Measurements from ENCODE around the gene CTXN2. TPM values are rescaled to one million over a fixed set of nuclear protein-coding genes. Genes with fewer than 3 reads are reported as not detected.
A peak's percentile ranks its signal among the peaks of the same experiment; 100 is the strongest.

CTXN2 gene
- polyA plus RNA-seq, 10 donors, result not detected

DNA sequence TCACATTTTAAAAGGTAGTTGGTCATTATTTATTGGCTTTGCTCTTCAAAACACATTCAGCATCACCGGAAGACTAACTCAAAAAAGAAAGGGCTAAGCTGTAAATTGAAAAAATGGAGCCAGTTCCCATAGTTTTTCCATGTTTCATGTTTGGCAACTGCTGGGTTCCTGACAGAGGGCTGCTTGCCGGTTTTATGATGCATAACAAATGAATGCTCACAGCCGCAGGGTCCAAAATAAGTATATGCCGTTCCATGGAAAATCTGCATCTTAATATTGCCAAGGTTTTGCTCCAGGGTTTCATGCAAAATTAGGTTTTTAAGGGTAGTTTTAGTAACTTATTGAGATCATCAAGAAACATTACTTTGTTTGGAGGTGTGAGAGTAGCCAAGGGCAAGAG, 30.4 kb downstream of the CTXN2 start:
- DNase-seq, result peak in 2 of 3 donors; percentile 6 to 26

DNA sequence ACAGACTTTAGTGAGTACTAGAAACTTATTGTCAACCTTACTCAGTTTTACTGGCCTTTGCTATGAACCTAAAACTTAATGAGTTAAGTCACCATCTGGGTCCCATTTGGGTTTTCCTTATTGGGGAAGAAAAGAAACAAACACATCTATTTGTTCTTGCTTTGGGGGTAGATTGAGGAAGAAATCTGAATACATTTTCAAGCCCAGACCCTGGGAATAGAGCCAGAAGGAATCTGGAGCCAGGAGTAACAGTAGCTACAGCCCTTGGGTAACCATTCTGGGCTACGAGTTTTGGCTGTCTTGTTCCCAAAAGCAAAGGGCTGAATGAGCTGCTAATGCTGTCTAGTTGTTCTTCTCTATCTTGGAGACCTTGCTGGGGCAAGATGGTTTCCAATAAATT, 31.2 kb downstream of the CTXN2 start:
- peak in 2 of 3 donors; percentile 15 to 28 for DNase-seq

DNA sequence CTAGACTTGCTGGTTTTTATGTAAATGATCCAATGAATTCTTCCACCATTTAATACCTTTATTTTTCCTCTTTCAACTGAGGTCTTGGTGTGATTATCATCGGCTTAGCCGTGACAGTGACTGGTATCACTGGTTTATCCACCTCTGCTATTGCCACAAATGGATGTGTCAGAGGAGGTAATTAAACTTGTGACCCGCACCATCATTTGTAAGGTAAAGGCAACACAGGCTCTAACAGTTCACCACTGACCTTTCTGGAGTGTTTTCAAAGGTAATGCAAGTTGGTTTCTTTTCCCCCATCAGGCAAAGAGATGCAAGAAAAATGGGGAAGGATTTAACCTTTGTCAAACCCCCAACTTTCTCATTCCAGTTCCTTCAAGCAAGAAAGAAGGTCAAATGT, 34.3 kb downstream of the CTXN2 start:
- DNase-seq, result no peak

DNA sequence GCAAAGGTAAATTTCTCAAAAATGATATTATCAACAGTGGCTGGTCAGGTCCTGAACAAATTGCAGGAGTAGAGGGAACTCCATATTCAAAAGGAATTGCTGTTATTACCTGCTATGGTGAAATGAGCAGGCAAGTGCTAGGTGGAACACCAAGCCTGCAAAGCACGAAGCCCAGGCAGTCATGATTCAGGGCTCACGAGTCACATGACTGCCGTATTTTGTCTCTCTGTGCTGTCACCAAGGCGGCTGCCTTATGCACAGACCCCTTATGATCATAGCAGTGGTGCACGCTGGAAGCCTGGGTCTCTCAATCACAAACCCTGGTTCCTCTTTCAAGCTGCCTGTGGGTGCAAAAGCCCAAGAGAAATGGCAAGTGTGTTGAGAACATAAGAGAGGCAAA, 39.0 kb downstream of the CTXN2 start:
- DNase-seq, result no peak

DNA sequence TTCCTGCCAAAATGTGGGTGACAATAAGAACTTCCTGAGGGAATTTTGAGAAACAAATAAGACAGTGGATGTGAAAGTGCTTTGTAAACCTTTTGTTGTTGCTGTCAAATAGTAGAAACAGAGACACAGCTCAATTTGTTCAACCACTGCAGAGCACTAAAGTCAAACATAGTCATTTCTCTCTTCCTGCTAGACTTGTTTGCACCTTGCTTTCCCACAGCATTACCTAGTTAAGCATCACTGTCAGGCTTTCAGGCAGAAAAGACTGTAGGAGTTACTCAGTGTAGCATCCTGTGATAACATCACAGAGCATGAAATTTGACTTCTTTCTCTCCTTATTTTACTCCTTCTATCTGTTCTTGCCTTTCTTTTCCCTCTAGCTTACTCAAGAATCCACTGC, 41.8 kb downstream of the CTXN2 start:
- DNase-seq, result no peak

DNA sequence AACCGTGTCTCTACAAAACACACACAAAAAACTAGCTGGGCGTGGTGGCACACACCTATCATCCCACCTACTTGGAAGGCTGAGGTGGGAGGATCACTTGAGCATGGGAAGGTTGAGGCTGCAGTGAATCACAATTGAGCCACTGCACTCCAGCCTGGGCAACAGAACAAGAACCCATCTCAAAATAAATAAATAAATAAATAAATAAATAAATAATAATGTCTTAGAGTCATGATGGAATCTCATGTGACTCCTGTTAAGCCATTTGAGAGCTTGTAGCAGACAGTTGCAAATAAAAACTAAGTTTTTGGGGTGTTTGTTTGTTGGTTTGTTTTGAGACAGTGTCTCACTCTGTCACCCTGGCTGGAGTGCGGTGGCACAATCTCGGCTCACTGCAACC, 47.9 kb downstream of the CTXN2 start:
- DNase-seq, result no peak

DNA sequence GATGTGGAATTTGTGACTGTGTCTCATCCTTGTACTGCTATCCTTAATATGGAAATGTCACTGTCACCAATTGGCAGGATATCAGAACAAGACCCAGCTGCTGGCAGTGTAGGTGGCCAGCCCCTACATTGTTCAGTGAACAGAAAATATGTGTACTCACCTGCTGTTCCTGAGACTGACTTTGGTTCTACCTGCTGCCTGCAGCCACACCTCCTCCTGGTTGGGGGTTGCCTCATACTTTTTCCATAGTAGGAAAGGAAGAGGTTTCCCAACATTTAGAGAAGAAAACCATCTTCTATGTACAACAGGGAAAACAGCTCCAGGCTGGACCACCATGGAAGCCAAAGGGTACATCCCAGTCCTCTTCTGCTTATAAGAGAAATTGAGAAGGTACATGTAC, 50.5 kb downstream of the CTXN2 start:
- no peak for DNase-seq

DNA sequence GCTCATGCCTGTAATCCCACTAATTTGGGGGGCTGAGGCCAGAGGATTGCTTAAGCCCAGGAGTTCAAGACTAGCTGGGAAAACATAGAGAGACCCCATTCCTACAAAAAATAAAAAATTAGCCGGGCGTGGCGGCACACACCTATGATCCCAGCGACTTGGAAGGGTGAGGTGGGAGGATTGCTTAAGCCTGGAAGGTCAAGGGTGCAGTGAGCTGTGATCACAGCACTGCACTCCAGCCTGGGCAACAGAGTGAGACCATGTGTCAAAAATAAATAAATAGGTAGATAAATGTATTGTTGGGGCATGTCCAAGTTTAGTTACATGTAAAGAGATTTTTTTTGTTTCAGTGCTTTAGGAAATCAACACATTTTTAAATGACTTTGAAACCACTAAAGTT, 51.1 kb downstream of the CTXN2 start:
- no peak for DNase-seq

DNA sequence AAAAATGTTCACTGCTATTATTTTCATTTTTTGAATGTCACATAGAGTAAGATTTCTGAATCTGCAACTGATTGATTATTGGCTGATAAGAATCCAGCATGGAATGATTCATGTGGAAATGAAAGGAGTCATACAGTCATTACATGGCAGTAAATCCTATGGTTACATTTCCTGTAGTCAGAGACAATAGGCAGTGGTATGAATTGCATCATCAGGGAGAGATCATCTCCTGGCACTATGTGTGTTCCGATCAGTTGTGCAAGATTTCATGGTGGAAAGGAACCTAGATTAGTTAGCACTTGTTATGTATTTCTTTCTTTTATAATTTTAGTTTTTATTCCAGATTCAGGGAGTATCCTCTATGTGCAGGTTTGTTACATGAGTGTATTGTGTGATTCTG, 53.5 kb downstream of the CTXN2 start:
- DNase-seq, result no peak

DNA sequence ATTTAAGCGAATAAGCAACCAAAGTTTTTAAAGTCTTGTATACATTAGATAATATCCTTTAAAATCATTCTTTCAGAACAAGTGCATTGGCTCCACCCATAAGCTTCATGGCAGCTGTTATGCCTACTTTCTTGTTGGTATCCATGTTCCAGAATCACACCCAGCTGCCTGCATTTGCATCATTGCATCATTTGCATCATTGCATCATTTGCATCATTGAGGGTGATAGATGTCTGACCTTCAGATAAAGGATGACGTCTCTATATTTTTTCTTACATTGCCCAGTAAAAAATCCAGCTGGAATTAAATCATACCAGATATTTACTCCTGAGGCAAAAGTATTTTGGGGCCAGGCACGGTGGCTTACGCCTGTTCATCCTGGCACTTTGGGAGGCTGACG, 56.9 kb downstream of the CTXN2 start:
- no peak for DNase-seq

DNA sequence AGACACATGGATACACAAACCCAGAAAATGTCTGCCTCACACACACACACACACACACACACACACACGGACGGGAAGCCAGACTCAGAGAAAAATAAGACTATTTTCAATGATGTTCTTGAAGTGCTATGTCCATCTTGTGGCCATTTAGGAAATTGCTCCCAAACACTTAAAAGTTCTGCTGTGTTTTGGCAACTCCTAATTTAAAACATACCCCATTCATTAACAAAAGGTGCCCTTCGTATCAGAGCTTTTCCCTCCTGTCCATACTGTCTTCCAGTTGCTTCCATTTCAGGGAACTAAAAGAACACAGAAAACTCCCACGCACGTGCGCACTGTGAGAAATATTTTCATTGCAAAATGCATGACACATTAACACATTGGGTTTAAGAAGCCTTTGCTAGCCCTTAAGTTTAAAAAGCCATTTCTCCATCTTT, 59.2 kb downstream of the CTXN2 start:
- peak; percentile 61 to 80 (median 64) for DNase-seq

DNA sequence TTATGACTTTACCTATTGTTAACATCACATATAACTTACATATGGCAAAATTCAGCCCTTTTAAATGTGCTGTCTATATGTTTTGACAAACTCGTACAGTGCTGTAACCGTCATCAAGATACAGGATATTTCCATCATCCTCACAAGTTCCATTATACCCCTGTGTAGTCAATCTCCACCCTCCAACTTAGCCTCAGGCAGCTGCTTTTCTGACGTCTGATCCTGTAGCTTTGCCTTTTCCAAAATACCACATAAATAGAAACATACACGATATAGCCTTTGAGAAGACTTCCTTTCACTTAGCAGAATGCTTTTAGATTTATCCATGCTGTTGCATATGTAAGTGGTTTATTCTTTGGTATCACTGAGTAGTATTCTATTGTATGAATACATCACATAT, 61.7 kb downstream of the CTXN2 start:
- peak in 1 of 3 donors; percentile 21 for DNase-seq

Other genes starting within 250 kb of the CTXN2 start
- 1 to 10 TPM in 2 of 10 donors, not detected in 8; 1.3 to 1.9 TPM for gene SLC24A5, start 70.7 kb upstream of the CTXN2 start, polyA plus RNA-seq (ENCODE audit: insufficient read length in 10 of 10)
- 10 to 100 TPM; 10.4 to 26.0 (median 14.5) TPM for gene MYEF2, start 13.4 kb upstream of the CTXN2 start, polyA plus RNA-seq (ENCODE audit: insufficient read length in 10 of 10)
- gene SLC12A1, start 14.6 kb downstream of the CTXN2 start, polyA plus RNA-seq (ENCODE audit: insufficient read length in 10 of 10), result under 1 TPM in 7 of 10 donors, not detected in 3; 0.04 to 0.34 (median 0.16) TPM
- gene DUT, start 139.8 kb downstream of the CTXN2 start, polyA plus RNA-seq (ENCODE audit: insufficient read length in 10 of 10), result 100 to 1,000 TPM in 9 of 10 donors, 10 to 100 TPM in 1; 98.9 to 142 (median 112) TPM

All from muscle of back (tissue), 11 donors.